Tibial artery (tissue), 4 donors: ENCODE data around the gene CNTNAP1.
"Not testable (repeated sequence)": the region's sequence is repeated elsewhere in the genome, so short reads cannot be mapped to it uniquely, and the experiment has no call there.

Experiments
- DNase-seq, 2 donors: peaks; one replicate each; pipeline ENCODE4 v3.0.0-alpha.2; 2019
- H3K27ac ChIP-seq, 2 donors: fragments of 200-600 bp; sonication (generic) in 1 of 2; 1 replicate in 1 of 2; 2 replicates in 1 of 2; pipeline ENCODE4 v1.5.1; 2018 to 2019; ENCODE audit warnings: mild to moderate bottlenecking in 1 of 2
- H3K27me3 ChIP-seq, 2 donors: fragments of 200-600 bp; sonication (generic) in 1 of 2; one replicate each; pipeline versions ENCODE4 v1.5.1 to v1.6.0; 2016 to 2019
- H3K36me3 ChIP-seq, 3 donors: fragments of 200-600 bp; sonication (generic) in 2 of 3; one replicate each; pipeline ENCODE4 v1.5.1; 2016 to 2019; ENCODE audit warnings: mild to moderate bottlenecking in 2 of 3
- H3K4me1 ChIP-seq, 4 donors: fragments of 200-600 bp; sonication (generic) in 2 of 4; 1 replicate in 3 of 4; 2 replicates in 1 of 4; pipeline ENCODE4 v1.5.1; 2016 to 2019
- H3K4me3 ChIP-seq, 2 donors: fragments of 200-600 bp; sonication (generic) in 1 of 2; 1 replicate in 1 of 2; 2 replicates in 1 of 2; pipeline ENCODE4 v1.5.1; 2018 to 2019; ENCODE audit warnings: mild to moderate bottlenecking in 2 of 2
- H3K9me3 ChIP-seq, 3 donors: fragments of 200-600 bp; sonication (generic) in 1 of 3; one replicate each; pipeline ENCODE4 v1.5.1; 2016 to 2019
- CTCF ChIP-seq, 2 experiments: fragments of 200-600 bp in 1 of 2; fragments of 450-650 bp in 1 of 2; IDR thresholded peaks; one replicate each; pipeline ENCODE4 v1.5.1; 2017 to 2019; ENCODE audit warnings: antibody characterized with exemption in 2 of 2, mild to moderate bottlenecking in 1 of 2, moderate library complexity in 1 of 2
- intact Hi-C: fragments of 100-400 bp; cut with DNase I; formaldehyde crosslinking; loops from one replicate; pipeline ENCODE4 v1.15.0; 2023; ENCODE audit warnings: low total_unique reads

The CNTNAP1 gene

GRCh38 chr17:42740699-42741098 lies 58.4 kb downstream of the CNTNAP1 start:
- no peak for DNase-seq
- Histone ChIP-seq H3K4me1 (peaks cover 0 to 17% (median 9%) of the 10 kb centered on the region in 4 donors), H3K27ac (no peak overlapping the region)

GRCh38 chr17:42742916-42743315 lies 60.6 kb downstream of the CNTNAP1 start:
- Histone ChIP-seq H3K4me1 (peaks cover 0 to 17% (median 9%) of the 10 kb centered on the region in 4 donors), H3K27ac (peak overlapping the region in 1 of 2 donors; percentile 92)
- H3K4me3 ChIP-seq, H3K36me3 ChIP-seq, H3K9me3 ChIP-seq, intact Hi-C loops, DNase-seq, H3K27me3 ChIP-seq: not testable (repeated sequence)

More at GRCh38 chr17:42740699-42741098, 58.4 kb downstream of the CNTNAP1 start:
- Histone ChIP-seq H3K27me3 (no peaks in the 10 kb centered on the region), H3K9me3 (no peaks in the 10 kb centered on the region), H3K4me3 (no peak overlapping the region), H3K36me3 (peaks cover 0 to 6% (median 0%) of the 10 kb centered on the region in 3 donors)
- intact Hi-C loops, result no loop called here
- no peak for TF ChIP-seq CTCF (IDR thresholded peaks at IDR 0.05)

- Histone ChIP-seq H3K4me3 (peak overlapping the region; percentile 69 to 75), H3K9me3 (no peaks in the 10 kb centered on the region), H3K27ac (peak overlapping the region; percentile 92), H3K4me1 (peaks cover 0 to 17% (median 9%) of the 10 kb centered on the region in 4 donors), H3K27me3 (no peaks in the 10 kb centered on the region), H3K36me3 (no peaks in the 10 kb centered on the region)
- TF ChIP-seq CTCF (IDR thresholded peaks at IDR 0.05), result no peak
- no peak for DNase-seq
- intact Hi-C loops, result no loop called here
Measured at GRCh38 chr17:42743595-42744282, 61.4 kb downstream of the CNTNAP1 start.

- Histone ChIP-seq H3K4me3 (peak overlapping the region; percentile 69 to 75), H3K27me3 (no peaks in the 10 kb centered on the region), H3K36me3 (no peaks in the 10 kb centered on the region), H3K4me1 (peaks cover 0 to 17% (median 9%) of the 10 kb centered on the region in 4 donors), H3K27ac (peak overlapping the region; percentile 92), H3K9me3 (no peaks in the 10 kb centered on the region)
- TF ChIP-seq CTCF (IDR thresholded peaks at IDR 0.05), result no peak
- intact Hi-C loops, result no loop called here
- DNase-seq, result peak; percentile 75 to 90
Measured at GRCh38 chr17:42744283-42744805, 62.0 kb downstream of the CNTNAP1 start.

GRCh38 chr17:42744806-42745617 lies 62.7 kb downstream of the CNTNAP1 start, which contains the start of gene EZH1:
EZH1 (minus strand) TSS chr17:42745040; CDS start chr17:42728941, 16,099 bp downstream.
- Histone ChIP-seq H3K4me1 (peaks cover 0 to 17% (median 9%) of the 10 kb centered on the region in 4 donors), H3K27me3 (no peaks in the 10 kb centered on the region), H3K9me3 (no peaks in the 10 kb centered on the region), H3K36me3 (no peaks in the 10 kb centered on the region), H3K4me3 (peak within 1 kb of the TSS; percentile 69 to 75), H3K27ac (peak within 1 kb of the TSS; percentile 92)
- DNase-seq, result peak; percentile 86 to 93
- intact Hi-C loops, result no loop called here
- TF ChIP-seq CTCF (IDR thresholded peaks at IDR 0.05), result peak; percentile 4 to 40
